A549 (cell line): ENCODE data around the gene ROBO1.

Experiments
- CTCF ChIP-seq: fragments of >200 bp; sonication (Bioruptor Twin); formaldehyde crosslinking; IDR thresholded peaks from 3 replicates; pipeline ENCODE4 v1.5.1; 2016
- EP300 ChIP-seq, 2 experiments: fragments of >200 bp; sonication (Bioruptor Twin); formaldehyde crosslinking; IDR thresholded peaks; 2 replicates in 1 of 2; 3 replicates in 1 of 2; pipeline ENCODE4 v1.6.1; 2016 to 2017
- JUNB ChIP-seq: fragments of >200 bp; sonication (Bioruptor Twin); formaldehyde crosslinking; IDR thresholded peaks from 2 replicates; pipeline ENCODE4 v1.6.1; 2016
- TP53 ChIP-seq: fragments of 250-450 bp; sonication (Bioruptor Pico); IDR thresholded peaks from 2 replicates; pipeline ENCODE4 v1.5.0; 2021; ENCODE audit warnings: mild to moderate bottlenecking, moderate library complexity
- USF2 ChIP-seq: fragments of 450-650 bp; IDR thresholded peaks from 2 replicates; pipeline ENCODE4 v1.6.1; 2014; ENCODE audit warnings: antibody characterized with exemption

GRCh38 chr3:78611278-78611677 is 1156.5 kb downstream of the ROBO1 start:
- no peak for TF ChIP-seq CTCF
- TF ChIP-seq EP300 (IDR thresholded peaks at IDR 0.05), result no peak
- no peak for TF ChIP-seq USF2
- TF ChIP-seq JUNB, result no peak
- TF ChIP-seq TP53 (CRISPR knock-in tag), result no peak
